ENCODE measurements around the gene SSUH2. TPM values are rescaled to one million over a fixed set of nuclear protein-coding genes. Genes with fewer than 3 reads are reported as not detected.
"Not testable (repeated sequence)": the region's sequence is repeated elsewhere in the genome, so short reads cannot be mapped to it uniquely, and the experiment has no call there.

SSUH2 gene
- 1 to 10 TPM in 1 of 4 donors, under 1 TPM in 2, not detected in 1; 0.32 to 5.1 (median 0.66) TPM for total RNA-seq

- Histone ChIP-seq H3K9me3 (no peaks in the 10 kb centered on the region), H3K4me3 (no peak within 1 kb of the TSS), H3K27ac (replicated peaks in 1 of 4) (no peak within 1 kb of the TSS), H3K27me3 (no peaks in the 10 kb centered on the region), H3K4me1 (no peaks in the 10 kb centered on the region), H3K36me3 (no peaks in the 10 kb centered on the region)
- no peak for TF ChIP-seq POLR2A (IDR thresholded peaks at IDR 0.05; ENCODE audit: low read depth)
- no peak for TF ChIP-seq EP300 (IDR thresholded peaks at IDR 0.05)
- TF ChIP-seq CTCF (IDR thresholded peaks at IDR 0.05): no peak
- TF ChIP-seq POLR2AphosphoS5 (IDR thresholded peaks at IDR 0.05): no peak
- intact Hi-C loops (cut with DNase I): no loop called here
- WGBS: 72% methylated on average over 7 of the region's 8 CpGs
- no peak for DNase-seq (ENCODE audit: extremely low spot score)
Observed at GRCh38 chr3:8644748-8645390, at the start of gene SSUH2. Gene SSUH2 (minus strand): TSS chr3:8644798. CDS start chr3:8644758, 40 bp downstream.

- H3K27me3 ChIP-seq; H3K4me3 ChIP-seq; intact Hi-C loops (cut with DNase I); H3K9me3 ChIP-seq; H3K27ac ChIP-seq (replicated peaks in 1 of 4); H3K36me3 ChIP-seq; DNase-seq (ENCODE audit: extremely low spot score); H3K4me1 ChIP-seq: not testable (repeated sequence)
- WGBS: 84% methylated on average over 9 of the region's 9 CpGs
Observed at GRCh38 chr3:8691295-8691694, 46.7 kb upstream of the SSUH2 start.

DNA sequence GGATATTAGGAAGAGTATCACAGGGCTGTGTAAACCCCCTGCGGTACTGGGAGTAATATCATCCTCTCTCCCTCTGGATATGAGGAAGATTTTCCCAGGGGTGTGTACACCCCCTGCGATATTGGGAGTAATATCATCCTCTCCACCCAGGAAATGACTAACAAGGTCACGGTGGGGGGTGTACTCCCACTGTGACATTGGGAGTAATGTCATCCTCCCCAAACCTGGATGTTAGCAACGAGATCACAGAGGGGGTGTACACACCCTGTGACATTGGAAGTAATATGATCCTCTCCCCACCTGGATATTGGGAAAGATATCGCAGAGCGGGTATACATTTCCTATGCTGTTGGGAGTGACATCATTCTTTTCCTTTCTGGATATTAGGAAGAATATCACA is 40.4 kb upstream of the SSUH2 start:
- H3K9me3 ChIP-seq; H3K4me3 ChIP-seq; H3K36me3 ChIP-seq; intact Hi-C loops (cut with DNase I); H3K4me1 ChIP-seq; DNase-seq (ENCODE audit: extremely low spot score); H3K27ac ChIP-seq (replicated peaks in 1 of 4): not testable (repeated sequence)
- H3K27me3 ChIP-seq: peaks cover 0 to 11% (median 0%) of the 10 kb centered on the region in 4 donors
- 81% methylated on average over 5 of the region's 6 CpGs for WGBS

GRCh38 chr3:8682850-8683574 is 38.4 kb upstream of the SSUH2 start:
- DNase-seq (ENCODE audit: extremely low spot score): not testable (repeated sequence)

GRCh38 chr3:8681881-8682538 is 37.4 kb upstream of the SSUH2 start:
- H3K9me3 ChIP-seq; DNase-seq (ENCODE audit: extremely low spot score); H3K4me1 ChIP-seq; H3K4me3 ChIP-seq; intact Hi-C loops (cut with DNase I); H3K36me3 ChIP-seq; H3K27ac ChIP-seq (replicated peaks in 1 of 4): not testable (repeated sequence)
- WGBS: 69% methylated on average over 5 of the region's 9 CpGs
- peaks cover 0 to 27% (median 0%) of the 10 kb centered on the region in 4 donors for H3K27me3 ChIP-seq

More at GRCh38 chr3:8682850-8683574, 38.4 kb upstream of the SSUH2 start:
- WGBS: 74% methylated on average over 19 of the region's 19 CpGs
- H3K27ac ChIP-seq (replicated peaks in 1 of 4); H3K4me3 ChIP-seq; intact Hi-C loops (cut with DNase I); H3K4me1 ChIP-seq; H3K36me3 ChIP-seq; H3K9me3 ChIP-seq: not testable (repeated sequence)
- H3K27me3 ChIP-seq: peaks cover 0 to 26% (median 0%) of the 10 kb centered on the region in 4 donors

DNA sequence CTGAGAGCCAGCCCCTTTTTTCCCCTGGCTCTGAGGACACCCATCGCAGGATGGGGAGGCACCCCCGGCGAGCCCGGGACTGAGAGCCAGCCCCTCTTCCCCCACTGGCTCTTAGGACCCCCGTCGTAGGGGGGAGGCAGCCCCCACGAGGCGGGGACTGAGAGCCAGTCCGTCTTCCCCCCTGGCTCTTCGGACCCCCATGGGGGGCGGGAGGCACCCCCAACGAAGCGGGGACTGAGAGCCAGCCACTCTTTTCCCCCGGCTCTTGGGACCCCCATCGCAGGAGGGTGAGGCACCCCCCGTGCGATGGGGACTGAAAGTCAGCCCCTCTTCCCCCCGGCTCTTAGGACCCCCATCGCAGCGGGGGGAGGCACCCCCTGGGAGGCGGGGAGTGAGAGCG is 36.8 kb upstream of the SSUH2 start:
- intact Hi-C loops (cut with DNase I): no loop called here
- Histone ChIP-seq H3K36me3 (no peaks in the 10 kb centered on the region), H3K4me1 (peaks cover 0 to 8% (median 4%) of the 10 kb centered on the region in 4 donors), H3K4me3 (peak overlapping the region in 2 of 4 donors; percentile 5 to 12), H3K27ac (replicated peaks in 1 of 4) (no peak overlapping the region), H3K27me3 (peaks cover 0 to 32% (median 0%) of the 10 kb centered on the region in 4 donors), H3K9me3 (no peaks in the 10 kb centered on the region)
- TF ChIP-seq POLR2AphosphoS5 (IDR thresholded peaks at IDR 0.05): no peak
- TF ChIP-seq CTCF (IDR thresholded peaks at IDR 0.05): no peak
- no peak for TF ChIP-seq EP300 (IDR thresholded peaks at IDR 0.05)
- no peak for TF ChIP-seq POLR2A (IDR thresholded peaks at IDR 0.05; ENCODE audit: low read depth)
- 92% methylated on average over 5 of the region's 22 CpGs for WGBS
- DNase-seq (ENCODE audit: extremely low spot score): no peak

GRCh38 chr3:8679817-8680553 is 35.4 kb upstream of the SSUH2 start:
- H3K9me3 ChIP-seq; H3K36me3 ChIP-seq; intact Hi-C loops (cut with DNase I); H3K4me3 ChIP-seq; DNase-seq (ENCODE audit: extremely low spot score); H3K4me1 ChIP-seq: not testable (repeated sequence)
- 68% methylated on average over 12 of the region's 13 CpGs for WGBS
- Histone ChIP-seq H3K27me3 (peaks cover 0 to 32% (median 0%) of the 10 kb centered on the region in 4 donors), H3K27ac (replicated peaks in 1 of 4) (peak overlapping the region in 1 of 4 donors; percentile 57)

Measured in esophagus muscularis mucosa (tissue), 4 donors.